GM19397 (cell line): Measurements from ENCODE around the gene POGK.

ENCODE experiments used
- ATAC-seq: cut with Tn5 transposase; IDR thresholded peaks from one replicate; pipeline ENCODE4 v1.9.1; 2021; ENCODE audit warnings: mild to moderate bottlenecking, moderate library complexity; ENCODE audit not compliant: unreplicated experiment

POGK gene

GRCh38 chr1:166899769-166900168, 60.5 kb downstream of the POGK start:
- ATAC-seq = no peak

DNA sequence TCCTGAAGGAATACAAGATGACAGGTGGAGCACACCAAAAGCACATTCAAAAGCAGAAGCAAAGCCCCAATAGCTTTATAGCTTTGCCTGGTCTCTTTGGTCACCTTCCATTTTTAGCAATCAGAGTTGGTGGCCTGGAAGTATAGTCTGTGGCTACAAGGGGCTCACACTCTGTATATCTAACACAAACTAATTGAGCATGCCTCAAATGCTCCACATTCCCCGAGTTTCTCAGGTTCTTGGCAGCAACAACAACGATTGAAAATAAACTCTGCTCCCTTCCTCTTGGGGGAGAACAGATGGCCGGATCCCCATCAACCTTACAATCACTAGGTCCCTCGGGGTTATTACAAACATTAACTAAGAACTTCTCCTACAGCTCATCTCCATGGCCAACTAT, 61.7 kb downstream of the POGK start:
- ATAC-seq = no peak

DNA sequence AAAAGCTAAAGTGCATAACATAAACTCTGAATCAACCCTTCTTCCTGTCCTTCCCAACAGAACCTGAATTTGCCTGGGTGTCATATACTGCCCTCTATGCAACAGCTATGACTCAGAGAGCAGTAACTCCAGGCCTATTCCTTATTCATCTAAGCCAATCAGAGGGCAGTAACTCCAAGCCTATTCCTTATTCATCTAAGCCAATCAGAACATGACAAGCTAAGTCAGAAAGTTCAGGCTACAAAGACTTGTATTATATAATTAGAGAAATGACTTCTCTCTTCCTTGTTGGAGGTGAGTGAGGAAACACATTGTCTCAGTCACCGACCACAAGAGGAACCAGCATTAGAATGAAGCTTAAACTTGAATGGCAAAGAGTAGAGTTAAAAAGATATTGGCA, 63.0 kb downstream of the POGK start:
- ATAC-seq = no peak

DNA sequence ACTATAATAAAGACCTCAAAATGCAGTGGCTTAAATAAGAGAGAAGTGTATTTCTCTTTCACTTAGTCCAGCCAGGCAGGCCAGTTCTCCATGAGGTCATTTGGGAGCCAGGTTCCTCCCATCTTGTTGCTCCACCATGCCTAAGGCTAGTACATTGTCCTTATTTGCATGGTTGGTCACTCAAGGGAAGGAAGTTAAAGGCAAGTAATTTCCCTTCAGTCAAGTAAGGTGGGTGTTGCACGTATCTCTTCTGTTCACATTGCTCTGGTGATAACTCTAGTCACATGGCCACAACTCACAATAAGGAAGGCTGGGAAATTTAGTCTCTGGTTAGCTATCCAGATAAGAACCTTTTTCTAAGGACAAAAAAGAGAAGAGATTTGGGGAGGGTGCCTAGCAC, 64.0 kb downstream of the POGK start:
- ATAC-seq = no peak

GRCh38 chr1:166905136-166905535, 65.9 kb downstream of the POGK start:
- no peak for ATAC-seq

- no peak for ATAC-seq
Observed at GRCh38 chr1:166905900-166906299, 66.6 kb downstream of the POGK start.
